ENCODE measurements around the gene DDX41.

DNA sequence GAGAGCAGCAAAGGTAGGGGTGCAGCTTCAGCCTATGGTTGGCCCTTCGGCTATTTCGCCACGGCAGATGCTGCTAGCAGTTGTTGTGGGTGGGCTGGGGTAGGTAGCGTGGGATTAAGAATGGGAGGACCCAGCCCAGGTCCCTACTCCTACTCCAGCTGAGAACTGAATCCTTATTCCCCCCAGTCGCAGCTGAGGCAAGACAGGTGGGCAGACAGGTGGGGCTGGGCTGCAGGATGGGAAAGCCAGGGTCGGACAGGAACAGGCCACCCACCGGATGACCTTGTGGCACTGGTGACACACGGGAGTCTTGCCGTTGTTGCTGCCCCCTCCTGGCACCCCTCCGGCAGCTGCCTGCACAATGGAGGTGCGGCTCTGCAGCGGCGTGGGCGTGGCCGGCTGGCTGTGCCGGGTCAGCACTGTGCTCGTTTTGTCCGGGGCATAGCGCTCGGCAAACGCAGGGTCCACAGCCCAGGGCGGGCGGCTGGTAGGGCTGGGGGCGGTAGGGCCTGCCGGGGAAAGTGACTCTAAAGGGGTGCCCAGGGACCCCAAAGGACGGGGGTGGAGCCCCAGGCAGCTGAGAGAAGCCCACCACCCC is 27.5 kb downstream of the DDX41 start:
- TF ChIP-seq, protein P1, sequence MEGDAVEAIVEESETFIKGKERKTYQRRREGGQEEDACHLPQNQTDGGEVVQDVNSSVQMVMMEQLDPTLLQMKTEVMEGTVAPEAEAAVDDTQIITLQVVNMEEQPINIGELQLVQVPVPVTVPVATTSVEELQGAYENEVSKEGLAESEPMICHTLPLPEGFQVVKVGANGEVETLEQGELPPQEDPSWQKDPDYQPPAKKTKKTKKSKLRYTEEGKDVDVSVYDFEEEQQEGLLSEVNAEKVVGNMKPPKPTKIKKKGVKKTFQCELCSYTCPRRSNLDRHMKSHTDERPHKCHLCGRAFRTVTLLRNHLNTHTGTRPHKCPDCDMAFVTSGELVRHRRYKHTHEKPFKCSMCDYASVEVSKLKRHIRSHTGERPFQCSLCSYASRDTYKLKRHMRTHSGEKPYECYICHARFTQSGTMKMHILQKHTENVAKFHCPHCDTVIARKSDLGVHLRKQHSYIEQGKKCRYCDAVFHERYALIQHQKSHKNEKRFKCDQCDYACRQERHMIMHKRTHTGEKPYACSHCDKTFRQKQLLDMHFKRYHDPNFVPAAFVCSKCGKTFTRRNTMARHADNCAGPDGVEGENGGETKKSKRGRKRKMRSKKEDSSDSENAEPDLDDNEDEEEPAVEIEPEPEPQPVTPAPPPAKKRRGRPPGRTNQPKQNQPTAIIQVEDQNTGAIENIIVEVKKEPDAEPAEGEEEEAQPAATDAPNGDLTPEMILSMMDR (IDR thresholded peaks at IDR 0.05) = no peak
- TF ChIP-seq POLR2A (IDR thresholded peaks at IDR 0.05) (no peak), EP300 (IDR thresholded peaks at IDR 0.05) (no peak)
